Measurements from ENCODE around the gene CLIC2. TPM values are rescaled to one million over a fixed set of nuclear protein-coding genes. Genes with fewer than 3 reads are reported as not detected.
"Not testable (repeated sequence)": the region's sequence is repeated elsewhere in the genome, so short reads cannot be mapped to it uniquely, and the experiment has no call there.

Gene CLIC2
- 8.2 TPM for total RNA-seq

GRCh38 chrX:155334486-155335336, at the start of gene CLIC2:
TSS of gene CLIC2 (minus strand) at chrX:155334614. CDS start at chrX:155334427, 187 bp downstream.
- no peak for DNase-seq (ENCODE audit: low spot score)

GRCh38 chrX:155382529-155382967, 48.1 kb upstream of the CLIC2 start:
- DNase-seq (ENCODE audit: low spot score), result not testable (repeated sequence)

GRCh38 chrX:155381843-155382528, 47.6 kb upstream of the CLIC2 start, which contains the start of gene F8A2:
TSS of gene F8A2 (plus strand) at chrX:155382095. CDS start at chrX:155382115, 20 bp downstream.
- not testable (repeated sequence) for DNase-seq (ENCODE audit: low spot score)

- not testable (repeated sequence) for DNase-seq (ENCODE audit: low spot score)
These were observed 45.4 kb upstream of the CLIC2 start for GRCh38 chrX:155379802-155380201.

- not testable (repeated sequence) for DNase-seq (ENCODE audit: low spot score)
These were observed 39.5 kb upstream of the CLIC2 start for GRCh38 chrX:155373777-155374458.

GRCh38 chrX:155363712-155364111, 29.3 kb upstream of the CLIC2 start:
- DNase-seq (ENCODE audit: low spot score), result not testable (repeated sequence)

- not testable (repeated sequence) for DNase-seq (ENCODE audit: low spot score)
These were observed 15.0 kb upstream of the CLIC2 start for GRCh38 chrX:155349448-155349847.

GRCh38 chrX:155345689-155346088, 11.3 kb upstream of the CLIC2 start:
- DNase-seq (ENCODE audit: low spot score), result not testable (repeated sequence)

GRCh38 chrX:155335337-155335712, 911 bp upstream of the CLIC2 start:
- not testable (repeated sequence) for DNase-seq (ENCODE audit: low spot score)

- no peak for DNase-seq (ENCODE audit: low spot score)
These were observed 792 bp downstream of the CLIC2 start for GRCh38 chrX:155333544-155334100.

- DNase-seq (ENCODE audit: low spot score), result no peak
These were observed 3.4 kb downstream of the CLIC2 start for GRCh38 chrX:155330992-155331391.

- DNase-seq (ENCODE audit: low spot score), result no peak
These were observed 5.1 kb downstream of the CLIC2 start for GRCh38 chrX:155329293-155329692.

GRCh38 chrX:155326610-155327009, 7.8 kb downstream of the CLIC2 start:
- no peak for DNase-seq (ENCODE audit: low spot score)

GRCh38 chrX:155314260-155314659, 20.2 kb downstream of the CLIC2 start:
- DNase-seq (ENCODE audit: low spot score), result no peak

GRCh38 chrX:155313766-155314165, 20.6 kb downstream of the CLIC2 start:
- no peak for DNase-seq (ENCODE audit: low spot score)

- DNase-seq (ENCODE audit: low spot score), result no peak
These were observed 40.6 kb downstream of the CLIC2 start for GRCh38 chrX:155293771-155294170.

- no peak for DNase-seq (ENCODE audit: low spot score)
These were observed 54.5 kb downstream of the CLIC2 start for GRCh38 chrX:155279873-155280272.

- DNase-seq (ENCODE audit: low spot score), result no peak
These were observed 63.4 kb downstream of the CLIC2 start for GRCh38 chrX:155270969-155271368.

GRCh38 chrX:155267995-155268394, 66.4 kb downstream of the CLIC2 start:
- not testable (repeated sequence) for DNase-seq (ENCODE audit: low spot score)

- DNase-seq (ENCODE audit: low spot score), result no peak
These were observed 68.0 kb downstream of the CLIC2 start for GRCh38 chrX:155266439-155266838.

- peak; percentile 39 for DNase-seq (ENCODE audit: low spot score)
These were observed 70.4 kb downstream of the CLIC2 start, which contains the start of gene RAB39B for GRCh38 chrX:155263854-155264628. TSS of gene RAB39B (minus strand) at chrX:155264491. CDS start at chrX:155264288, 203 bp downstream.

Measured in mucosa of gallbladder (tissue), 1 donor.